Neural cell (in vitro differentiated cells): ENCODE data around the gene BFSP1.

Experiments
- CTCF ChIP-seq: fragments of 450-650 bp; IDR thresholded peaks from 2 replicates; pipeline ENCODE4 v1.5.1; 2014; ENCODE audit warnings: antibody characterized with exemption, mild to moderate bottlenecking, moderate library complexity; ENCODE audit not compliant: poor library complexity, severe bottlenecking
- EZH2 ChIP-seq: fragments of 200-600, 300-800 bp; shearing (Covaris generic), sonication (generic); IDR thresholded peaks from 2 replicates; pipeline ENCODE4 v1.6.1; 2014; ENCODE audit warnings: antibody characterized with exemption, low read length, borderline replicate concordance, mild to moderate bottlenecking; ENCODE audit not compliant: insufficient read depth, poor library complexity, severe bottlenecking

GRCh38 chr20:17573463-17573862, 42.3 kb upstream of the BFSP1 start:
- TF ChIP-seq CTCF (no peak), EZH2 (no peak)
